Mesodermal cell (in vitro differentiated cells): ENCODE results near the gene SLC38A5.

ENCODE experiments used
- H3K27ac ChIP-seq: 2 replicates; pipeline ENCODE4 v1.7.0; 2013; ENCODE audit warnings: mild to moderate bottlenecking, low read depth, low read length, moderate library complexity; ENCODE audit not compliant: severe bottlenecking
- H3K36me3 ChIP-seq: 2 replicates; pipeline ENCODE4 v1.7.1; 2013; ENCODE audit warnings: mild to moderate bottlenecking, low read length, moderate library complexity; ENCODE audit not compliant: control insufficient read depth, insufficient read depth
- H3K4me1 ChIP-seq: one replicate; pipeline ENCODE4 v1.7.1; 2013; ENCODE audit warnings: mild to moderate bottlenecking, low read length; ENCODE audit not compliant: insufficient read depth, control insufficient read depth, poor library complexity, severe bottlenecking
- H3K4me3 ChIP-seq: 2 replicates; pipeline ENCODE4 v1.7.0; 2013; ENCODE audit warnings: low read length, control low read depth, mild to moderate bottlenecking; ENCODE audit not compliant: insufficient read depth, poor library complexity, severe bottlenecking; ENCODE audit errors: extremely low read depth
- H3K9me3 ChIP-seq: 2 replicates; pipeline ENCODE4 v1.7.1; 2013; ENCODE audit warnings: mild to moderate bottlenecking, low read length, moderate library complexity; ENCODE audit not compliant: control insufficient read depth
- WGBS, 2 experiments: methylation state at CpG; one replicate each; pipeline ENCODE4 v1.1.5; 2013; ENCODE audit warnings: missing lambda C conversion rate in 2 of 2; ENCODE audit not compliant: insufficient coverage in 2 of 2; 5-methylcytosine and 5-hydroxymethylcytosine counted together

The SLC38A5 gene

DNA sequence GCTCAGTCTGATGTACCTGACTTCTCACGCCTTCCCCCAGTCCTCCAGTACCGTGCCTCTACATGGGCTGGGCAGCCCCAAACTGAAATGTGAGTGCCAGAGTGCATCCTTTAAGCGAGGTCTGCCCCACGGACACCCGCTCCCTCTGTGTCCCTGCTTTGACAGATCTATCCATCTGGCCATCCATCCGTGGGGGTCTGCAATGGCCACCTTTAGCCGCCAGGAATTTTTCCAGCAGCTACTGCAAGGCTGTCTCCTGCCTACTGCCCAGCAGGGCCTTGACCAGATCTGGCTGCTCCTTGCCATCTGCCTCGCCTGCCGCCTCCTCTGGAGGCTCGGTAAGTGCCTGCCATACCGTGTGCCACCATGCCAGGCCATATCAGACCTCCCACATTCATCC is 39.6 kb upstream of the SLC38A5 start:
- Histone ChIP-seq H3K4me1 (peaks cover 9% of the 10 kb centered on the region), H3K27ac (no peak overlapping the region), H3K36me3 (peaks cover 7% of the 10 kb centered on the region), H3K4me3 (peak overlapping the region; percentile 54), H3K9me3 (no peaks in the 10 kb centered on the region)
- WGBS, 2 experiments, result 67 to 83% methylated on average over 9 to 11 of the region's 11 CpGs

DNA sequence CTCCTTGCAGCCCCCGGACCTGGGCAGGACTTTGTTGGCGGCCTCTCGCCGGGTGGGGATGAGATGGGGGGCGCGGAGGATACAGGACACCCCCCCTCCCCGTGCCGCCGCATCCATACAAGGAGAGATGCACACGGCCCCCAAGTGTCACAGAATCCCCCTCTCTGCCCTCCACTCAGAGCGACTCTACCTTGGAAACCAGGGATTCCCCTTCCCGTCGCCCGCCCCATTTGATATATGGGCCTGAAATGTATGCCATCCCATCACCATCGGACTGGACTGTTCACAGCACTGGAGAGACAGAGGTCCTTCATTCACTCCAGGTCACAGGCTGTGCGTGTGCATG is 39.2 kb upstream of the SLC38A5 start:
- H3K9me3 ChIP-seq, result no peaks in the 10 kb centered on the region
- H3K4me1 ChIP-seq, result peaks cover 9% of the 10 kb centered on the region
- WGBS, 2 experiments, result 3 to 25% methylated on average over 2 to 8 of the region's 16 CpGs
- H3K27ac ChIP-seq, result no peak overlapping the region
- peaks cover 2% of the 10 kb centered on the region for H3K36me3 ChIP-seq
- H3K4me3 ChIP-seq, result peak overlapping the region; percentile 54

GRCh38 chrX:48508400-48509244 is 38.6 kb upstream of the SLC38A5 start, which contains the start of gene PORCN:
PORCN (plus strand) TSS chrX:48508992; CDS start chrX:48509821, 829 bp downstream.
- H3K9me3 ChIP-seq, result no peaks in the 10 kb centered on the region
- WGBS, 2 experiments, result 0% methylated on average over 13 to 14 of the region's 65 CpGs
- peak within 1 kb of the TSS; percentile 5 for H3K27ac ChIP-seq
- H3K4me3 ChIP-seq, result peak within 1 kb of the TSS; percentile 54
- peaks cover 5% of the 10 kb centered on the region for H3K4me1 ChIP-seq
- no peaks in the 10 kb centered on the region for H3K36me3 ChIP-seq

GRCh38 chrX:48507246-48507645 is 37.2 kb upstream of the SLC38A5 start:
- no peak overlapping the region for H3K4me3 ChIP-seq
- no peaks in the 10 kb centered on the region for H3K9me3 ChIP-seq
- WGBS, 2 experiments, result 94% methylated on average over 2 of the region's 5 CpGs; no CpG with 5 or more reads in 1 of the 2 experiments
- H3K4me1 ChIP-seq, result peaks cover 5% of the 10 kb centered on the region
- no peak overlapping the region for H3K27ac ChIP-seq
- H3K36me3 ChIP-seq, result no peaks in the 10 kb centered on the region

GRCh38 chrX:48505481-48505880 is 35.4 kb upstream of the SLC38A5 start:
- no peak overlapping the region for H3K27ac ChIP-seq
- 67 to 83% methylated on average over 1 of the region's 5 CpGs for WGBS, 2 experiments
- no peaks in the 10 kb centered on the region for H3K36me3 ChIP-seq

GRCh38 chrX:48504261-48504660 is 34.2 kb upstream of the SLC38A5 start:
- WGBS, 2 experiments, result no CpG with 5 or more reads among the region's 7 CpGs

More at GRCh38 chrX:48505481-48505880, 35.4 kb upstream of the SLC38A5 start:
- peaks cover 5% of the 10 kb centered on the region for H3K4me1 ChIP-seq
- H3K9me3 ChIP-seq, result no peaks in the 10 kb centered on the region
- H3K4me3 ChIP-seq, result no peak overlapping the region

GRCh38 chrX:48498374-48498809 is 28.3 kb upstream of the SLC38A5 start:
- no peak overlapping the region for H3K27ac ChIP-seq
- WGBS, 2 experiments, result 45% methylated on average over 2 to 4 of the region's 6 CpGs
- H3K36me3 ChIP-seq, result no peaks in the 10 kb centered on the region
- peaks cover 6% of the 10 kb centered on the region for H3K4me1 ChIP-seq
- no peak overlapping the region for H3K4me3 ChIP-seq
- H3K9me3 ChIP-seq, result no peaks in the 10 kb centered on the region

More at GRCh38 chrX:48504261-48504660, 34.2 kb upstream of the SLC38A5 start:
- Histone ChIP-seq H3K4me1 (peaks cover 5% of the 10 kb centered on the region), H3K9me3 (no peaks in the 10 kb centered on the region), H3K27ac (no peak overlapping the region), H3K4me3 (no peak overlapping the region), H3K36me3 (no peaks in the 10 kb centered on the region)

GRCh38 chrX:48497871-48498270 is 27.8 kb upstream of the SLC38A5 start:
- no peak overlapping the region for H3K27ac ChIP-seq
- 100% methylated on average over 1 of the region's 5 CpGs; no CpG with 5 or more reads in 1 of the 2 experiments for WGBS, 2 experiments
- H3K4me3 ChIP-seq, result no peak overlapping the region
- no peaks in the 10 kb centered on the region for H3K9me3 ChIP-seq
- no peaks in the 10 kb centered on the region for H3K36me3 ChIP-seq
- peaks cover 10% of the 10 kb centered on the region for H3K4me1 ChIP-seq

DNA sequence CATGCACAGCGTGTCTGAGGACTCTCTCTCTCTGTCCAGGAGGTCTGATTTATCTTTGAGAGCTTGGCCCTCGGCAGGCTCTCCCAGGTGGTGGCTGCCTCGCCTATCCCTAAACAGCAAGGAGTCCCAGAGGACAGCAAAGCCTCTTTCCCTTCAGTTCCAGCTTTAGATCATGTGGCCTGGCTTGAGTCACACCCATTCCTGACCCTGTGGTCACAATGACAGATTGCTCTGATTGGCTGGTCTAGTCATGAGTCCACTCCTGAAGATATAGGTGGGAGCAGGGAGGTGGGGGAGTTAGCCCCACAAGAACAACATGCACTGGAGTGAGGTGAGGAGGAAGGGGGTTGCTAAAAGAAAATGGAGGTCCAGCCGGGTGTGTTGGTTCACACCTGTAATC is 26.6 kb upstream of the SLC38A5 start:
- H3K27ac ChIP-seq, result no peak overlapping the region
- peaks cover 12% of the 10 kb centered on the region for H3K4me1 ChIP-seq
- no peaks in the 10 kb centered on the region for H3K36me3 ChIP-seq
- 100% methylated on average over 1 to 3 of the region's 4 CpGs for WGBS, 2 experiments
- H3K9me3 ChIP-seq, result no peaks in the 10 kb centered on the region
- no peak overlapping the region for H3K4me3 ChIP-seq

GRCh38 chrX:48493890-48494364 is 23.9 kb upstream of the SLC38A5 start:
- WGBS, 2 experiments, result 60 to 65% methylated on average over 5 to 7 of the region's 10 CpGs

More at GRCh38 chrX:48493890-48494364, 23.9 kb upstream of the SLC38A5 start:
- H3K4me1 ChIP-seq, result peaks cover 12% of the 10 kb centered on the region
- H3K9me3 ChIP-seq, result no peaks in the 10 kb centered on the region
- H3K27ac ChIP-seq, result no peak overlapping the region
- no peak overlapping the region for H3K4me3 ChIP-seq
- no peaks in the 10 kb centered on the region for H3K36me3 ChIP-seq
